K562 (cell line): ENCODE results near the gene GRIP1. TPM values are rescaled to one million over a fixed set of nuclear protein-coding genes. Genes with fewer than 3 reads are reported as not detected.

Experiments used
- ARID4B ChIP-seq: sonication (generic); formaldehyde crosslinking; IDR thresholded peaks from 2 replicates; pipeline ENCODE4 v1.8.0; 2022; ENCODE audit warnings: mild to moderate bottlenecking, missing genetic modification reagents
- EP400 ChIP-seq: fragments of 450-650 bp; IDR thresholded peaks from 2 replicates; pipeline ENCODE4 v1.6.1; 2017; ENCODE audit warnings: antibody characterized with exemption, mild to moderate bottlenecking, moderate library complexity
- FOXK2 ChIP-seq, 2 experiments: fragments of 450-650 bp; IDR thresholded peaks in 1 of 2; conservative IDR thresholded peaks in 1 of 2; 2 replicates each; pipeline ENCODE4 v1.6.1; 2016; ENCODE audit warnings: low read depth in 2 of 2, mild to moderate bottlenecking in 1 of 2
- HMBOX1 ChIP-seq: sonication (generic); IDR thresholded peaks from 2 replicates; pipeline ENCODE4 v1.6.1; 2016
- PBX2 ChIP-seq, 2 experiments: IDR thresholded peaks in 1 of 2; conservative IDR thresholded peaks in 1 of 2; 2 replicates each; pipeline ENCODE4 v1.6.1; 2016; ENCODE audit warnings: low read depth in 2 of 2, mild to moderate bottlenecking in 1 of 2, missing compliant biosample characterization in 1 of 2, missing genetic modification characterization in 1 of 2, moderate library complexity in 1 of 2
- ZBTB17 ChIP-seq: fragments of 450-650 bp; formaldehyde crosslinking; IDR thresholded peaks from 2 replicates; pipeline ENCODE4 v1.4.0; 2020; ENCODE audit warnings: mild to moderate bottlenecking
- ZNF639 ChIP-seq, 2 experiments: fragments of 200-800 bp in 1 of 2; sonication (Bioruptor generic) in 1 of 2; sonication (generic) in 1 of 2; formaldehyde crosslinking in 1 of 2; IDR thresholded peaks in 1 of 2; conservative IDR thresholded peaks in 1 of 2; 2 replicates each; pipeline versions ENCODE4 v1.5.0 to v1.6.1; 2016 to 2020; ENCODE audit warnings: missing compliant biosample characterization in 1 of 2, missing genetic modification characterization in 1 of 2, missing genetic modification reagents in 1 of 2
- polyA plus RNA-seq, 8 experiments: library from polyadenylated mRNA; depleted of rRNA in 4 of 8; stranded (reverse) in 5 of 8; unstranded in 3 of 8; fragments of >200 nt; fragmentation: Nextera tagmentation in 2 of 8; fragmentation: Illumina TruSeq in 1 of 8; extraction: Ambion mirVana in 2 of 8; extraction: Trizol in 1 of 8; gene quantifications; 2 replicates each; pipeline versions ENCODE4 v1.2.1 to v1.2.3, GENCODE V29; 2011 to 2014; ENCODE audit warnings: inconsistent platforms in 1 of 8, missing spikeins in 1 of 8
- total RNA-seq, 7 experiments: library from RNA; depleted of rRNA in 6 of 7; stranded (reverse); fragments of >200 nt in 6 of 7; fragmentation: Illumina TruSeq in 2 of 7; extraction: Trizol in 2 of 7; gene quantifications; 2 replicates each; pipeline versions ENCODE4 v1.2.1 to v1.2.3, GENCODE V29; 2011 to 2021; ENCODE audit warnings: low replicate concordance in 1 of 7

GRIP1 gene
- total and polyA plus RNA-seq, 9 of the 15 experiments (the other 6 are each of a cell fraction or from before 2014, with no cell fraction given): 0.28 to 1.2 (median 0.45) TPM

GRCh38 chr12:66302827-66303169, 376.1 kb downstream of the GRIP1 start (continued):
- TF ChIP-seq ARID4B (CRISPR knock-in tag) (0 out of 2 replicates have a peak, but pooled peaks have one; percentile 13), HMBOX1 (peak; percentile 5; the same call in 1 of the 2 replicates), PBX2 (CRISPR knock-in tag; IDR thresholded peaks at IDR 0.05; ENCODE audit: low read depth) (no peak), PBX2 (tag; conservative IDR thresholded peaks at IDR 0.05; ENCODE audit: low read depth) (peak; percentile 59; the same call in 1 of the 2 replicates), FOXK2 (conservative IDR thresholded peaks at IDR 0.05 in 1 of 2, IDR thresholded peaks at IDR 0.05 in 1 of 2; ENCODE audit: low read depth in 2 of 2) (no peak), EP400 (0 out of 2 replicates have a peak, but pooled peaks have one; percentile 4), ZNF639 (CRISPR knock-in tag; conservative IDR thresholded peaks at IDR 0.05 in 1 of 2, IDR thresholded peaks at IDR 0.05 in 1 of 2) (peak in 1 of 2 experiments; percentile 46; a peak in 1 of 4 replicates), ZBTB17 (CRISPR knock-in tag) (0 out of 2 replicates have a peak, but pooled peaks have one; percentile 11)
- TF ChIP-seq, all 486 proteins: peak for 14
